GM13977 (cell line): ENCODE data around the gene SRRM3.
"Not testable (repeated sequence)": the region's sequence is repeated elsewhere in the genome, so short reads cannot be mapped to it uniquely, and the experiment has no call there.

Source experiments
- DNase-seq: peaks from one replicate; pipeline ENCODE4 v3.0.0; 2012; ENCODE audit warnings: low spot score
- CTCF ChIP-seq: IDR thresholded peaks from 2 replicates; pipeline ENCODE4 v1.5.1; 2012; ENCODE audit warnings: mild to moderate bottlenecking, control low read depth; ENCODE audit not compliant: insufficient read depth; ENCODE audit errors: extremely low read depth, missing control alignments
- in situ Hi-C: fragments of 300-500 bp; cut with MboI; formaldehyde crosslinking; loops from one replicate; pipeline ENCODE4 v1.12.0; 2022; ENCODE audit warnings: low sequenced_read_pairs, low pct_unique_long_range_greater_than_20kb, mixed read lengths, inconsistent platforms; ENCODE audit not compliant: unreplicated experiment

SRRM3 gene

DNA sequence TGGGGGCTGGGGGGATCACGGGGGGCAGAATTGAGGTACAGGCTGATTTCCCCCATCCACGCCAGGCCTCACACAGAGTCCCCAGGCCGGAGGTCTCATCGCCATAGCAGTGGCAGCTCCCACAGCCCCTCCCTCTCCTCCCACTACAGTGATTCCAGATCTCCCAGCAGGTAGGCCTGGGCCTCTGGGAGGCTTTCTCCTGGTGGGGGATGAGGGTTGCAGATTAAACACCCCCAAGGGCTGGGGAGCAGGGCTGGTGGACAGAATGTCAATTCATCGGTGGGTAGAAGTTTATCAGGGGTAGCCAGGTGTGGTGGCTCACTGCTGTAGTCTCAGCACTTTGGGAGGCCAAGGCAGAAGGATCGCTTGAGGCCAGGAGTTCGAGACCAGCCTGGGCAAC lies 63.6 kb downstream of the SRRM3 start:
- no peak for DNase-seq
- no peak for TF ChIP-seq CTCF
- in situ Hi-C loops, result no loop called here

- no peak for DNase-seq
- in situ Hi-C loops, result no loop called here
- no peak for TF ChIP-seq CTCF
Observed at GRCh38 chr7:76267107-76267893, 65.6 kb downstream of the SRRM3 start.

- TF ChIP-seq CTCF, result no peak
- in situ Hi-C loops, result no loop called here
- DNase-seq, result no peak
Observed at GRCh38 chr7:76267894-76268183, 66.1 kb downstream of the SRRM3 start.

DNA sequence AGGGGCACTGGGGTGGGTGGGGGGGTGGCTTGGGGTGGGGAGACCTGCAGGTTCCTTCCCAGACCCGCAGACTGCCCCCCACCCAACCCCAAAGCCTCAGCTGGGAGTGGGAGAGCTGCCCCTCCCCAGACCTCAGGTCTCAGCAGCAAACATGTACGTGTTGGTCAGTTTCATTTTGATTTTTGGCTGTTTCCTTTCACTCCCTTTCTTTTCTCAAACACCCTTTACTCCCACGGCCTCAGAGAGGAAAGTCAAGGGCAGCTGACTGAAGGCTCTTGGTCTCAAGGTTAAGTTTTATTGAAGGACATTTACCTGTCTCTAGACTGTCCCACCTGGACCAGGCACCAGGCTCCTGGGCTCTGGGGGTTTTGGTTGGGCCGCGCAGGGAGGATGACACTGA lies 66.7 kb downstream of the SRRM3 start:
- no peak for DNase-seq
- no peak for TF ChIP-seq CTCF
- in situ Hi-C loops, result no loop called here

- DNase-seq, result no peak
- TF ChIP-seq CTCF, result no peak
- in situ Hi-C loops, result no loop called here
Observed at GRCh38 chr7:76269895-76270294, 68.2 kb downstream of the SRRM3 start.

GRCh38 chr7:76271384-76271783 lies 69.7 kb downstream of the SRRM3 start:
- in situ Hi-C loops, DNase-seq: not testable (repeated sequence)

GRCh38 chr7:76272142-76272541 lies 70.4 kb downstream of the SRRM3 start:
- TF ChIP-seq CTCF, result no peak
- DNase-seq, result no peak
- in situ Hi-C loops, result no loop called here
